Activated naive CD4-positive, alpha-beta T cell treated with anti-CD3 and anti-CD28 coated beads, Interleukin-2, amount 50 U/mL, for 24 hours (primary cell): ENCODE measurements around the gene MICALL2.

ENCODE experiments used
- H3K27ac Mint-ChIP-seq: one replicate; pipeline ENCODE4 v1.8.0; 2021; ENCODE audit warnings: mild to moderate bottlenecking, mixed read lengths
- H3K27me3 Mint-ChIP-seq: one replicate; pipeline ENCODE4 v1.8.0; 2021; ENCODE audit warnings: mixed read lengths
- H3K36me3 Mint-ChIP-seq: one replicate; pipeline ENCODE4 v1.8.0; 2021; ENCODE audit warnings: mixed read lengths
- H3K4me1 Mint-ChIP-seq: one replicate; pipeline ENCODE4 v1.8.0; 2021; ENCODE audit warnings: mixed read lengths
- H3K4me3 Mint-ChIP-seq: one replicate; pipeline ENCODE4 v1.8.0; 2021; ENCODE audit warnings: mild to moderate bottlenecking, mixed read lengths
- H3K9me3 Mint-ChIP-seq: one replicate; pipeline ENCODE4 v1.8.0; 2021; ENCODE audit warnings: mixed read lengths

MICALL2 gene

GRCh38 chr7:1464694-1465093 is 5.4 kb upstream of the MICALL2 start:
- H3K4me3 Mint-ChIP-seq: no peak overlapping the region
- H3K27ac Mint-ChIP-seq: no peak overlapping the region
- H3K4me1 Mint-ChIP-seq: peaks cover 10% of the 10 kb centered on the region
- no peaks in the 10 kb centered on the region for H3K9me3 Mint-ChIP-seq
- no peaks in the 10 kb centered on the region for H3K27me3 Mint-ChIP-seq
- no peaks in the 10 kb centered on the region for H3K36me3 Mint-ChIP-seq

GRCh38 chr7:1463676-1464223 is 4.5 kb upstream of the MICALL2 start:
- no peak overlapping the region for H3K4me3 Mint-ChIP-seq
- no peaks in the 10 kb centered on the region for H3K27me3 Mint-ChIP-seq
- no peaks in the 10 kb centered on the region for H3K9me3 Mint-ChIP-seq
- no peaks in the 10 kb centered on the region for H3K36me3 Mint-ChIP-seq
- H3K27ac Mint-ChIP-seq: no peak overlapping the region
- H3K4me1 Mint-ChIP-seq: peaks cover 10% of the 10 kb centered on the region

GRCh38 chr7:1461646-1462375 is 2.5 kb upstream of the MICALL2 start:
- Mint-ChIP-seq H3K36me3 (no peaks in the 10 kb centered on the region), H3K4me3 (no peak overlapping the region), H3K27me3 (no peaks in the 10 kb centered on the region), H3K27ac (peak overlapping the region; percentile 85), H3K9me3 (no peaks in the 10 kb centered on the region), H3K4me1 (peaks cover 21% of the 10 kb centered on the region)

GRCh38 chr7:1460821-1461645 is 1.8 kb upstream of the MICALL2 start:
- Mint-ChIP-seq H3K4me1 (peaks cover 21% of the 10 kb centered on the region), H3K27ac (no peak overlapping the region), H3K27me3 (no peaks in the 10 kb centered on the region), H3K36me3 (no peaks in the 10 kb centered on the region), H3K4me3 (no peak overlapping the region), H3K9me3 (no peaks in the 10 kb centered on the region)

- Mint-ChIP-seq H3K9me3 (no peaks in the 10 kb centered on the region), H3K4me1 (peaks cover 21% of the 10 kb centered on the region), H3K27me3 (no peaks in the 10 kb centered on the region), H3K27ac (no peak overlapping the region), H3K4me3 (peak overlapping the region; percentile 73), H3K36me3 (no peaks in the 10 kb centered on the region)
Measured at GRCh38 chr7:1459920-1460820, 900 bp upstream of the MICALL2 start.

GRCh38 chr7:1459512-1459892 is 232 bp upstream of the MICALL2 start:
- Mint-ChIP-seq H3K36me3 (no peaks in the 10 kb centered on the region), H3K27me3 (no peaks in the 10 kb centered on the region), H3K4me3 (peak overlapping the region; percentile 70), H3K27ac (no peak overlapping the region), H3K9me3 (no peaks in the 10 kb centered on the region), H3K4me1 (peaks cover 21% of the 10 kb centered on the region)

- Mint-ChIP-seq H3K27me3 (no peaks in the 10 kb centered on the region), H3K4me3 (peak overlapping the region; percentile 33), H3K36me3 (no peaks in the 10 kb centered on the region), H3K27ac (no peak overlapping the region), H3K4me1 (peaks cover 21% of the 10 kb centered on the region), H3K9me3 (no peaks in the 10 kb centered on the region)
Measured at GRCh38 chr7:1457949-1458682, 1.2 kb downstream of the MICALL2 start.

GRCh38 chr7:1457059-1457948 is 2.0 kb downstream of the MICALL2 start:
- Mint-ChIP-seq H3K27ac (no peak overlapping the region), H3K4me1 (peaks cover 21% of the 10 kb centered on the region), H3K27me3 (no peaks in the 10 kb centered on the region), H3K9me3 (no peaks in the 10 kb centered on the region), H3K36me3 (no peaks in the 10 kb centered on the region), H3K4me3 (no peak overlapping the region)

- Mint-ChIP-seq H3K9me3 (no peaks in the 10 kb centered on the region), H3K27ac (no peak overlapping the region), H3K27me3 (no peaks in the 10 kb centered on the region), H3K4me3 (no peak overlapping the region), H3K4me1 (peaks cover 15% of the 10 kb centered on the region), H3K36me3 (no peaks in the 10 kb centered on the region)
Measured at GRCh38 chr7:1455955-1456354, 3.3 kb downstream of the MICALL2 start.

- H3K27ac Mint-ChIP-seq: no peak overlapping the region
Measured at GRCh38 chr7:1455241-1455939, 3.9 kb downstream of the MICALL2 start.

GRCh38 chr7:1454542-1454941 is 4.7 kb downstream of the MICALL2 start:
- Mint-ChIP-seq H3K4me1 (peaks cover 11% of the 10 kb centered on the region), H3K4me3 (no peak overlapping the region), H3K9me3 (no peaks in the 10 kb centered on the region), H3K27ac (no peak overlapping the region), H3K36me3 (no peaks in the 10 kb centered on the region), H3K27me3 (no peaks in the 10 kb centered on the region)

More at GRCh38 chr7:1455241-1455939, 3.9 kb downstream of the MICALL2 start:
- no peaks in the 10 kb centered on the region for H3K27me3 Mint-ChIP-seq
- no peak overlapping the region for H3K4me3 Mint-ChIP-seq
- no peaks in the 10 kb centered on the region for H3K36me3 Mint-ChIP-seq
- H3K9me3 Mint-ChIP-seq: no peaks in the 10 kb centered on the region
- H3K4me1 Mint-ChIP-seq: peaks cover 15% of the 10 kb centered on the region

- H3K9me3 Mint-ChIP-seq: no peaks in the 10 kb centered on the region
- H3K4me1 Mint-ChIP-seq: peaks cover 1% of the 10 kb centered on the region
- H3K27ac Mint-ChIP-seq: peak overlapping the region; percentile 30
- no peaks in the 10 kb centered on the region for H3K27me3 Mint-ChIP-seq
- H3K4me3 Mint-ChIP-seq: no peak overlapping the region
- H3K36me3 Mint-ChIP-seq: no peaks in the 10 kb centered on the region
Measured at GRCh38 chr7:1452205-1452604, 7.1 kb downstream of the MICALL2 start.

- Mint-ChIP-seq H3K9me3 (no peaks in the 10 kb centered on the region), H3K4me3 (no peak overlapping the region), H3K36me3 (no peaks in the 10 kb centered on the region), H3K27ac (no peak overlapping the region), H3K4me1 (no peaks in the 10 kb centered on the region), H3K27me3 (no peaks in the 10 kb centered on the region)
Measured at GRCh38 chr7:1450987-1451386, 8.3 kb downstream of the MICALL2 start.
